ENCODE results near the gene PDZK1IP1.

PDZK1IP1 gene

GRCh38 chr1:47190857-47191256 lies 1.0 kb upstream of the PDZK1IP1 start:
- no peak overlapping the region for H3K4me3 ChIP-seq (ENCODE audit: control insufficient read depth, low read depth, low read length)
- no peak for TF ChIP-seq CTCF (conservative IDR thresholded peaks at IDR 0.05; ENCODE audit: control insufficient read depth, insufficient read depth, low read depth, low read length)
- DNase-seq (ENCODE audit: low read depth): no peak

GRCh38 chr1:47190509-47190855 lies 646 bp upstream of the PDZK1IP1 start:
- TF ChIP-seq CTCF (conservative IDR thresholded peaks at IDR 0.05; ENCODE audit: control insufficient read depth, insufficient read depth, low read depth, low read length): no peak
- no peak for DNase-seq (ENCODE audit: low read depth)
- H3K4me3 ChIP-seq (ENCODE audit: control insufficient read depth, low read depth, low read length): no peak overlapping the region

GRCh38 chr1:47188791-47189785 lies 748 bp downstream of the PDZK1IP1 start:
- no peak for DNase-seq (ENCODE audit: low read depth)
- H3K4me3 ChIP-seq (ENCODE audit: control insufficient read depth, low read depth, low read length): no peak overlapping the region
- TF ChIP-seq CTCF (conservative IDR thresholded peaks at IDR 0.05; ENCODE audit: control insufficient read depth, insufficient read depth, low read depth, low read length): no peak

GRCh38 chr1:47187926-47188250 lies 1.9 kb downstream of the PDZK1IP1 start:
- no peak for DNase-seq (ENCODE audit: low read depth)
- H3K4me3 ChIP-seq (ENCODE audit: control insufficient read depth, low read depth, low read length): no peak overlapping the region
- no peak for TF ChIP-seq CTCF (conservative IDR thresholded peaks at IDR 0.05; ENCODE audit: control insufficient read depth, insufficient read depth, low read depth, low read length)

GRCh38 chr1:47187231-47187925 lies 2.5 kb downstream of the PDZK1IP1 start:
- no peak for TF ChIP-seq CTCF (conservative IDR thresholded peaks at IDR 0.05; ENCODE audit: control insufficient read depth, insufficient read depth, low read depth, low read length)
- DNase-seq (ENCODE audit: low read depth): no peak
- no peak overlapping the region for H3K4me3 ChIP-seq (ENCODE audit: control insufficient read depth, low read depth, low read length)

- no peak for TF ChIP-seq CTCF (conservative IDR thresholded peaks at IDR 0.05; ENCODE audit: control insufficient read depth, insufficient read depth, low read depth, low read length)
- no peak overlapping the region for H3K4me3 ChIP-seq (ENCODE audit: control insufficient read depth, low read depth, low read length)
- no peak for DNase-seq (ENCODE audit: low read depth)
Observed at GRCh38 chr1:47186267-47187185, 3.3 kb downstream of the PDZK1IP1 start.
